Colonic mucosa (tissue), 4 donors: ENCODE data around the gene GDPD3. TPM values are rescaled to one million over a fixed set of nuclear protein-coding genes. Genes with fewer than 3 reads are reported as not detected.
A peak's percentile ranks its signal among the peaks of the same experiment; 100 is the strongest.

ENCODE experiments used
- DNase-seq: peaks from one replicate; pipeline ENCODE4 v3.0.0-alpha.2; 2020
- H3K27ac ChIP-seq: fragments of 200-600 bp; one replicate; pipeline ENCODE4 v1.8.0; 2021
- H3K27me3 ChIP-seq: fragments of 200-600 bp; one replicate; pipeline ENCODE4 v1.8.0; 2021
- H3K36me3 ChIP-seq: fragments of 200-600 bp; one replicate; pipeline ENCODE4 v1.8.0; 2021
- H3K4me1 ChIP-seq: fragments of 200-600 bp; one replicate; pipeline ENCODE4 v1.8.0; 2021; ENCODE audit warnings: mild to moderate bottlenecking
- H3K4me3 ChIP-seq: fragments of 200-600 bp; one replicate; pipeline ENCODE4 v1.8.0; 2021
- H3K9ac ChIP-seq, 2 donors: one replicate each; pipeline ENCODE4 v1.7.0; 2013; ENCODE audit warnings: control low read depth in 2 of 2, low read depth in 2 of 2, low read length in 2 of 2
- H3K9me3 ChIP-seq: fragments of 200-600 bp; one replicate; pipeline ENCODE4 v1.8.0; 2021
- CTCF ChIP-seq: fragments of 200-600 bp; IDR thresholded peaks from one replicate; pipeline ENCODE4 v1.8.0; 2022; ENCODE audit warnings: antibody characterized with exemption, mild to moderate bottlenecking
- intact Hi-C: fragments of 100-400 bp; cut with DNase I; formaldehyde crosslinking; loops from one replicate; pipeline ENCODE4 v1.14.1; 2022
- total RNA-seq, 2 donors: library from RNA; stranded (reverse); fragmentation: NEBNext Ultra II Directional in 1 of 2; extraction: Animal tissue kit (Norgen Biotek cat#: 25700) in 1 of 2; gene quantifications; one replicate each; pipeline ENCODE4 v1.2.1, GENCODE V29; 2021
- donor health status: healthy.
- donor health status: DM: no; HTN: no; CAD: no.
- donor health status: DM: no; HTN: no; CAD: no.

The GDPD3 gene
- total RNA-seq, 2 donors from 2014 or later: 40.4 to 95.2 TPM

GRCh38 chr16:30096862-30097563 is 16.3 kb downstream of the GDPD3 start:
- peak overlapping the region in 1 of 2 donors; percentile 85 for H3K9ac ChIP-seq
- DNase-seq: no peak
- intact Hi-C loops: loop anchor here (10.0 kb wide), 2 partner anchors 258 to 318 kb away; partner anchors contain the start of gene CD2BP2

GRCh38 chr16:30096105-30096861 is 17.1 kb downstream of the GDPD3 start, which contains the start of gene YPEL3:
Gene YPEL3, minus strand, starts transcription at chr16:30096213. Its CDS starts 731 bp downstream, at chr16:30095482.
- TF ChIP-seq CTCF: no peak
- Histone ChIP-seq H3K4me1 (peaks cover 9% of the 10 kb centered on the region), H3K9me3 (no peaks in the 10 kb centered on the region), H3K9ac (peak within 1 kb of the TSS; percentile 94 to 98), H3K4me3 (peak within 1 kb of the TSS; percentile 71), H3K27me3 (no peaks in the 10 kb centered on the region), H3K27ac (peak within 1 kb of the TSS; percentile 88), H3K36me3 (peaks cover 3% of the 10 kb centered on the region)
- DNase-seq: peak; percentile 91
- intact Hi-C loops: loop anchor here (10.0 kb wide), 2 partner anchors 259 to 319 kb away; partner anchors contain the start of gene CD2BP2

More at GRCh38 chr16:30096862-30097563, 16.3 kb downstream of the GDPD3 start:
- peaks cover 3% of the 10 kb centered on the region for H3K36me3 ChIP-seq
- no peak for TF ChIP-seq CTCF
- H3K4me3 ChIP-seq: peak overlapping the region; percentile 71
- no peaks in the 10 kb centered on the region for H3K27me3 ChIP-seq
- peak overlapping the region; percentile 88 for H3K27ac ChIP-seq
- peaks cover 8% of the 10 kb centered on the region for H3K4me1 ChIP-seq
- no peaks in the 10 kb centered on the region for H3K9me3 ChIP-seq

- intact Hi-C loops: loop anchor here (10.0 kb wide), 2 partner anchors 259 to 319 kb away; partner anchors contain the start of gene CD2BP2
- Histone ChIP-seq H3K4me1 (peaks cover 13% of the 10 kb centered on the region), H3K27ac (peak overlapping the region; percentile 88), H3K9ac (peak overlapping the region; percentile 94 to 98), H3K27me3 (no peaks in the 10 kb centered on the region), H3K9me3 (no peaks in the 10 kb centered on the region), H3K4me3 (peak overlapping the region; percentile 71), H3K36me3 (peaks cover 3% of the 10 kb centered on the region)
- DNase-seq: peak; percentile 50
- no peak for TF ChIP-seq CTCF
Measured at GRCh38 chr16:30095166-30096078, 17.9 kb downstream of the GDPD3 start.

GRCh38 chr16:30094541-30095165 is 18.7 kb downstream of the GDPD3 start:
- peaks cover 3% of the 10 kb centered on the region for H3K36me3 ChIP-seq
- H3K27ac ChIP-seq: peak overlapping the region; percentile 88
- peaks cover 13% of the 10 kb centered on the region for H3K4me1 ChIP-seq
- peak overlapping the region; percentile 94 to 98 for H3K9ac ChIP-seq
- TF ChIP-seq CTCF: no peak
- no peaks in the 10 kb centered on the region for H3K27me3 ChIP-seq
- no peaks in the 10 kb centered on the region for H3K9me3 ChIP-seq
- no peak for DNase-seq
- H3K4me3 ChIP-seq: peak overlapping the region; percentile 71
- intact Hi-C loops: loop anchor here (10.0 kb wide), 2 partner anchors 260 to 320 kb away; partner anchors contain the start of gene CD2BP2
